ENCODE data around the gene OSBPL9. TPM values are rescaled to one million over a fixed set of nuclear protein-coding genes. Genes with fewer than 3 reads are reported as not detected.

Gene OSBPL9
- total RNA-seq, 2 experiments from 2014 or later: 35.6 to 36.5 TPM

GRCh38 chr1:51618715-51619114 is 1.8 kb downstream of the OSBPL9 start:
- peak overlapping the region; percentile 95 for H3K27ac Mint-ChIP-seq
- peak overlapping the region; percentile 52 for H3K4me3 Mint-ChIP-seq
- intact Hi-C loops (cut with DNase I, micrococcal nuclease): loop anchor here (5.0 kb wide), 5 partner anchors 101 to 1084 kb away; partner anchors contain the start of genes EPS15 (in 1 of the 2), NRDC (in 1 of the 2) and RNF11 (in 1 of the 2)
- H3K9me3 ChIP-seq (ENCODE audit: control insufficient read depth in 1 of 2, insufficient read depth in 1 of 2, low read length in 2 of 2): no peaks in the 10 kb centered on the region
- ChIA-PET CTCF (interaction anchor here (0.7 kb wide), 1 partner anchor 150 kb away, joined by 3 read pairs; no protein-coding TSS in a partner anchor), POLR2A (interaction anchor here (0.6 to 1.0 kb wide), 3 partner anchors 11 to 150 kb away, joined by 3 to 4 read pairs (median 4); no protein-coding TSS in a partner anchor)
- no peak overlapping the region for H3K27ac ChIP-seq (ENCODE audit: low read depth in 1 of 2, low read length in 2 of 2)
- no peak for TF ChIP-seq CTCF (IDR thresholded peaks at IDR 0.05)
- H3K27me3 ChIP-seq (ENCODE audit: control insufficient read depth in 1 of 2, insufficient read depth in 2 of 2, low read length in 2 of 2): no peaks in the 10 kb centered on the region
- DNase-seq (no peak), ATAC-seq (ENCODE audit: poor library complexity) (no peak)
- H3K9me3 Mint-ChIP-seq: no peaks in the 10 kb centered on the region
- peaks cover 59% of the 10 kb centered on the region for H3K4me1 Mint-ChIP-seq (ENCODE audit: low read depth)
- peaks cover 17% of the 10 kb centered on the region for H3K4me1 ChIP-seq (ENCODE audit: insufficient read depth, low read length)
- H3K36me3 Mint-ChIP-seq (ENCODE audit: low read depth): peaks cover 9% of the 10 kb centered on the region
- no peaks in the 10 kb centered on the region for H3K27me3 Mint-ChIP-seq
- H3K36me3 ChIP-seq (ENCODE audit: insufficient read depth, low read length): no peaks in the 10 kb centered on the region
- H3K4me3 ChIP-seq (ENCODE audit: low read length): no peak overlapping the region

GRCh38 chr1:51620470-51620869 is 3.6 kb downstream of the OSBPL9 start:
- Mint-ChIP-seq H3K4me3 (no peak overlapping the region), H3K27me3 (no peaks in the 10 kb centered on the region), H3K9me3 (no peaks in the 10 kb centered on the region), H3K36me3 (ENCODE audit: low read depth) (peaks cover 9% of the 10 kb centered on the region), H3K27ac (no peak overlapping the region), H3K4me1 (ENCODE audit: low read depth) (peaks cover 65% of the 10 kb centered on the region)
- ChIA-PET CTCF (no interaction called here), POLR2A (no interaction called here)
- intact Hi-C loops (cut with DNase I, micrococcal nuclease): loop anchor here in 1 of 2 experiments (10.0 kb wide), 1 partner anchor 656 kb away; the partner anchor contains the start of gene FAF1
- TF ChIP-seq CTCF (IDR thresholded peaks at IDR 0.05): no peak
- Histone ChIP-seq H3K4me3 (ENCODE audit: low read length) (no peak overlapping the region), H3K4me1 (ENCODE audit: insufficient read depth, low read length) (peaks cover 17% of the 10 kb centered on the region), H3K36me3 (ENCODE audit: insufficient read depth, low read length) (no peaks in the 10 kb centered on the region), H3K27me3 (ENCODE audit: control insufficient read depth in 1 of 2, insufficient read depth in 2 of 2, low read length in 2 of 2) (no peaks in the 10 kb centered on the region), H3K27ac (ENCODE audit: low read depth in 1 of 2, low read length in 2 of 2) (no peak overlapping the region), H3K9me3 (ENCODE audit: control insufficient read depth in 1 of 2, insufficient read depth in 1 of 2, low read length in 2 of 2) (no peaks in the 10 kb centered on the region)
- ATAC-seq (ENCODE audit: poor library complexity): no peak
- DNase-seq: no peak

DNA sequence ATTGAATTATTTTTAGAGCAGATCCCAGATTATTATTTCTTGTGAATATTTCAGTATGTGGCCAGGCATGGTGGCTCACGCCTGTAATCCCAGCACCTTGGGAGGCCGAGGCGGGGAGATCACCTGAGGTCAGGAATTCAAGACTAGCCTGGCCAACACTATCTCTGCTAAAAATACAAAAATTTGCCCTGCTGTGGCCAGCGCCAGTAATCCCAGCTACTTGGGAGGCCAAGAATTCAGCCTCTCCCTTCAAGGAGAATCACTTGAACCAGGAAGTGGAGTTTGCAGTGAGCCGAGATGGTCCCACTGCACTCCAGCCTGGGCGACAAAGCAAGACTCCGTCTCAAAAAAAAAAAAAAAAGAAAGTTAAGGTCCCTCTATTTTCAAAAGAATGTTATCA is 4.3 kb downstream of the OSBPL9 start:
- Mint-ChIP-seq H3K36me3 (ENCODE audit: low read depth) (peaks cover 9% of the 10 kb centered on the region), H3K9me3 (no peaks in the 10 kb centered on the region), H3K4me1 (ENCODE audit: low read depth) (peaks cover 67% of the 10 kb centered on the region), H3K27me3 (no peaks in the 10 kb centered on the region), H3K4me3 (no peak overlapping the region), H3K27ac (no peak overlapping the region)
- TF ChIP-seq CTCF (IDR thresholded peaks at IDR 0.05): no peak
- no peak overlapping the region for H3K27ac ChIP-seq (ENCODE audit: low read depth in 1 of 2, low read length in 2 of 2)
- no peaks in the 10 kb centered on the region for H3K9me3 ChIP-seq (ENCODE audit: control insufficient read depth in 1 of 2, insufficient read depth in 1 of 2, low read length in 2 of 2)
- DNase-seq: no peak
- H3K27me3 ChIP-seq (ENCODE audit: control insufficient read depth in 1 of 2, insufficient read depth in 2 of 2, low read length in 2 of 2): no peaks in the 10 kb centered on the region
- no peak for ATAC-seq (ENCODE audit: poor library complexity)
- intact Hi-C loops (cut with DNase I, micrococcal nuclease): loop anchor here in 1 of 2 experiments (10.0 kb wide), 1 partner anchor 656 kb away; the partner anchor contains the start of gene FAF1
- H3K36me3 ChIP-seq (ENCODE audit: insufficient read depth, low read length): no peaks in the 10 kb centered on the region
- peaks cover 15% of the 10 kb centered on the region for H3K4me1 ChIP-seq (ENCODE audit: insufficient read depth, low read length)
- ChIA-PET CTCF (interaction anchor here (1.5 kb wide), 1 partner anchor 37 kb away, joined by 3 read pairs; no protein-coding TSS in a partner anchor), POLR2A (no interaction called here)
- no peak overlapping the region for H3K4me3 ChIP-seq (ENCODE audit: low read length)

Data from CD4-positive, alpha-beta T cell (primary cell).